ENCODE results near the gene GLI3. TPM values are rescaled to one million over a fixed set of nuclear protein-coding genes. Genes with fewer than 3 reads are reported as not detected.

The GLI3 gene
- total and polyA plus RNA-seq, 2 experiments from 2014 or later, result 15.2 to 27.9 TPM

GRCh38 chr7:42192066-42192465, 44.9 kb downstream of the GLI3 start:
- Histone ChIP-seq H3K27me3 (no peaks in the 10 kb centered on the region), H3K9me3 (ENCODE audit: low read depth) (no peaks in the 10 kb centered on the region), H3K36me3 (no peaks in the 10 kb centered on the region), H3K4me3 (no peak overlapping the region), H3K4me1 (ENCODE audit: low read depth) (peaks cover 18% of the 10 kb centered on the region), H3K27ac (no peak overlapping the region)
- DNase-seq (ENCODE audit: low read depth in 1 of 2, low spot score in 1 of 2), result peak in 1 of 2 donors; percentile 12
- no peak for TF ChIP-seq CTCF (IDR thresholded peaks at IDR 0.05; ENCODE audit: low read depth, low read length)

- Histone ChIP-seq H3K36me3 (no peaks in the 10 kb centered on the region), H3K9me3 (ENCODE audit: low read depth) (no peaks in the 10 kb centered on the region), H3K27me3 (no peaks in the 10 kb centered on the region), H3K4me1 (ENCODE audit: low read depth) (peaks cover 18% of the 10 kb centered on the region), H3K27ac (no peak overlapping the region), H3K4me3 (no peak overlapping the region)
- no peak for TF ChIP-seq CTCF (IDR thresholded peaks at IDR 0.05; ENCODE audit: low read depth, low read length)
- peak in 1 of 2 donors; percentile 33 for DNase-seq (ENCODE audit: low read depth in 1 of 2, low spot score in 1 of 2)
Measured at GRCh38 chr7:42189535-42189934, 47.5 kb downstream of the GLI3 start.

GRCh38 chr7:42186151-42186550, 50.9 kb downstream of the GLI3 start:
- Histone ChIP-seq H3K27ac (no peak overlapping the region), H3K9me3 (ENCODE audit: low read depth) (no peaks in the 10 kb centered on the region), H3K36me3 (no peaks in the 10 kb centered on the region), H3K4me3 (no peak overlapping the region), H3K4me1 (ENCODE audit: low read depth) (no peaks in the 10 kb centered on the region), H3K27me3 (no peaks in the 10 kb centered on the region)
- peak; percentile 52 for TF ChIP-seq CTCF (IDR thresholded peaks at IDR 0.05; ENCODE audit: low read depth, low read length)
- DNase-seq (ENCODE audit: low read depth in 1 of 2, low spot score in 1 of 2), result peak in 1 of 2 donors; percentile 46

- no peak for DNase-seq (ENCODE audit: low read depth in 1 of 2, low spot score in 1 of 2)
- no peak overlapping the region for H3K4me3 ChIP-seq
- no peak for TF ChIP-seq CTCF (IDR thresholded peaks at IDR 0.05; ENCODE audit: low read depth, low read length)
Measured at GRCh38 chr7:42185726-42186125, 51.3 kb downstream of the GLI3 start.

GRCh38 chr7:42183547-42183946, 53.5 kb downstream of the GLI3 start:
- Histone ChIP-seq H3K27ac (no peak overlapping the region), H3K9me3 (ENCODE audit: low read depth) (no peaks in the 10 kb centered on the region), H3K36me3 (no peaks in the 10 kb centered on the region), H3K4me3 (no peak overlapping the region), H3K27me3 (no peaks in the 10 kb centered on the region), H3K4me1 (ENCODE audit: low read depth) (no peaks in the 10 kb centered on the region)
- TF ChIP-seq CTCF (IDR thresholded peaks at IDR 0.05; ENCODE audit: low read depth, low read length), result no peak
- DNase-seq (ENCODE audit: low read depth in 1 of 2, low spot score in 1 of 2), result no peak

More at GRCh38 chr7:42185726-42186125, 51.3 kb downstream of the GLI3 start:
- Histone ChIP-seq H3K4me1 (ENCODE audit: low read depth) (no peaks in the 10 kb centered on the region), H3K27me3 (no peaks in the 10 kb centered on the region), H3K27ac (no peak overlapping the region), H3K9me3 (ENCODE audit: low read depth) (no peaks in the 10 kb centered on the region), H3K36me3 (no peaks in the 10 kb centered on the region)

GRCh38 chr7:42181566-42181965, 55.4 kb downstream of the GLI3 start:
- Histone ChIP-seq H3K9me3 (ENCODE audit: low read depth) (no peaks in the 10 kb centered on the region), H3K4me3 (no peak overlapping the region), H3K4me1 (ENCODE audit: low read depth) (peaks cover 6% of the 10 kb centered on the region), H3K36me3 (no peaks in the 10 kb centered on the region), H3K27me3 (no peaks in the 10 kb centered on the region), H3K27ac (no peak overlapping the region)
- no peak for TF ChIP-seq CTCF (IDR thresholded peaks at IDR 0.05; ENCODE audit: low read depth, low read length)
- no peak for DNase-seq (ENCODE audit: low read depth in 1 of 2, low spot score in 1 of 2)
